Upper lobe of left lung (tissue), 6 donors: ENCODE data around the gene TMEM239. TPM values are rescaled to one million over a fixed set of nuclear protein-coding genes. Genes with fewer than 3 reads are reported as not detected.
A peak's percentile ranks its signal among the peaks of the same experiment; 100 is the strongest.
"Not testable (repeated sequence)": the region's sequence is repeated elsewhere in the genome, so short reads cannot be mapped to it uniquely, and the experiment has no call there.

Experiments
- ATAC-seq, 2 donors: fragments of 200-7000 bp; cut with Tn5 transposase; one replicate each; pipeline ENCODE4 v1.9.1; 2022; ENCODE audit warnings: mild to moderate bottlenecking in 2 of 2, moderate library complexity in 2 of 2; ENCODE audit not compliant: low FRiP score in 2 of 2
- DNase-seq, 2 donors: peaks; one replicate each; pipeline ENCODE4 v3.0.0-alpha.2; 2019 to 2020
- H3K27ac ChIP-seq, 4 donors: fragments of 200-600 bp; sonication (generic); one replicate each; pipeline ENCODE4 v1.5.1; 2016 to 2019
- H3K27me3 ChIP-seq, 4 donors: fragments of 200-600 bp; sonication (generic); one replicate each; pipeline ENCODE4 v1.5.1; 2017 to 2019
- H3K36me3 ChIP-seq, 4 donors: fragments of 200-600 bp; sonication (generic); one replicate each; pipeline ENCODE4 v1.5.1; 2016 to 2019
- H3K4me1 ChIP-seq, 4 donors: fragments of 200-600 bp; sonication (generic); one replicate each; pipeline ENCODE4 v1.5.1; 2018 to 2019
- H3K4me3 ChIP-seq, 4 donors: fragments of 200-600 bp; sonication (generic); one replicate each; pipeline ENCODE4 v1.5.1; 2017 to 2019; ENCODE audit warnings: mild to moderate bottlenecking in 2 of 4, moderate library complexity in 1 of 4
- H3K9me3 ChIP-seq, 4 donors: fragments of 200-600 bp; sonication (generic); one replicate each; pipeline ENCODE4 v1.5.1; 2018 to 2019
- EP300 ChIP-seq, 4 donors: sonication (generic); formaldehyde crosslinking; IDR thresholded peaks; one replicate each; pipeline ENCODE4 v1.5.1; 2017; ENCODE audit warnings: antibody characterized with exemption in 4 of 4, control low read depth in 2 of 4
- POLR2A ChIP-seq, 4 donors: fragments of 450-650 bp; IDR thresholded peaks; one replicate each; pipeline ENCODE4 v1.5.1; 2016 to 2017; ENCODE audit warnings: antibody characterized with exemption in 4 of 4, mild to moderate bottlenecking in 2 of 4
- POLR2AphosphoS5 ChIP-seq, 2 donors: sonication (generic); formaldehyde crosslinking; IDR thresholded peaks; one replicate each; pipeline ENCODE4 v1.5.1; 2017; ENCODE audit warnings: antibody characterized with exemption in 2 of 2
- WGBS, 2 donors: methylation state at CpG; one replicate each; pipeline ENCODE4 v1.1.5; 2017 to 2018; 5-methylcytosine and 5-hydroxymethylcytosine counted together
- total RNA-seq, 6 donors: library from RNA; depleted of rRNA in 4 of 6; stranded (reverse); fragments of >200 nt in 4 of 6; gene quantifications; one replicate each; pipeline versions ENCODE4 v1.1.0 to v1.2.1, GENCODE V29; 2016 to 2021
- TF ChIP-seq, protein P1 (sequence below), 6 experiments: fragments of 450-650 bp in 4 of 6; fragments of 200-600 bp in 2 of 6; sonication (generic) in 2 of 6; IDR thresholded peaks; one replicate each; pipeline ENCODE4 v1.5.1; 2016 to 2019; ENCODE audit warnings: antibody characterized with exemption in 6 of 6
- donor health status: DM: no; HTN: no; CAD: no; lungs with moderate emphysema.
- donor health status: DM: no; HTN: yes; CAD: no; lungs with severe emphysema.

TMEM239 gene
- total RNA-seq: not detected

DNA sequence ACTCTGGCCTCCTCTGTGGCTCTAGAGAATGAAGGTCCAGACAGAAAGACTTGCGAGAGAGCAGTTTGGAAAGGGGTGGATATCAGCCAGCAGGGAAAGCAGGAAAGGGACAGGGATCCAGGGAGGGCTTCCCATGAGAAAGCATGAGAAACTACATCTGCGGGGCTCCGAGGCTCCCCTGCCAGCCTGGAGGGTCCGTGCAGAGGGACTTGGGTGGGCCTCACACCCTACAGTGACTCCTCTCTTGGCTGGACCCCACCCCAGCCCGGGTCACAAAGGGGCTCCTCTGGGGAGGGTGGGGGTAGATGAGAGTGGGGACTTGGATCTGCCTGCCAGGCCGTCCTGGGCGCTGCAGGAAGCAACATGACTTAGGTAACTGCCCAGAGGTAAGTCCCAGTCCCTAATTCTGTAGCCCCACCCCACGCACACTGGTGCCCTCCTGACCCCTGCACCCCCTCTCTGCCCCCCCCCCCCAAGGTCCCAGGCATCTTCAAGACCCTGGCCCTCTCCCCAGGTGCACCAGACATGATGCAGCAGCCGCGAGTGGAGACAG lies at the start of gene TMEM239:
Gene TMEM239, plus strand, starts transcription at position 335 of the 553 bp plus-strand sequence. Its CDS starts 191 bp downstream, at position 526.
- no peaks in the 10 kb centered on the region for H3K36me3 ChIP-seq
- H3K27ac ChIP-seq: no peak within 1 kb of the TSS
- no peak for ATAC-seq
- H3K4me1 ChIP-seq: peaks cover 0 to 10% (median 0%) of the 10 kb centered on the region in 4 donors
- TF ChIP-seq POLR2AphosphoS5 (IDR thresholded peaks at IDR 0.05): no peak
- TF ChIP-seq, protein P1, sequence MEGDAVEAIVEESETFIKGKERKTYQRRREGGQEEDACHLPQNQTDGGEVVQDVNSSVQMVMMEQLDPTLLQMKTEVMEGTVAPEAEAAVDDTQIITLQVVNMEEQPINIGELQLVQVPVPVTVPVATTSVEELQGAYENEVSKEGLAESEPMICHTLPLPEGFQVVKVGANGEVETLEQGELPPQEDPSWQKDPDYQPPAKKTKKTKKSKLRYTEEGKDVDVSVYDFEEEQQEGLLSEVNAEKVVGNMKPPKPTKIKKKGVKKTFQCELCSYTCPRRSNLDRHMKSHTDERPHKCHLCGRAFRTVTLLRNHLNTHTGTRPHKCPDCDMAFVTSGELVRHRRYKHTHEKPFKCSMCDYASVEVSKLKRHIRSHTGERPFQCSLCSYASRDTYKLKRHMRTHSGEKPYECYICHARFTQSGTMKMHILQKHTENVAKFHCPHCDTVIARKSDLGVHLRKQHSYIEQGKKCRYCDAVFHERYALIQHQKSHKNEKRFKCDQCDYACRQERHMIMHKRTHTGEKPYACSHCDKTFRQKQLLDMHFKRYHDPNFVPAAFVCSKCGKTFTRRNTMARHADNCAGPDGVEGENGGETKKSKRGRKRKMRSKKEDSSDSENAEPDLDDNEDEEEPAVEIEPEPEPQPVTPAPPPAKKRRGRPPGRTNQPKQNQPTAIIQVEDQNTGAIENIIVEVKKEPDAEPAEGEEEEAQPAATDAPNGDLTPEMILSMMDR (IDR thresholded peaks at IDR 0.05): no peak
- TF ChIP-seq POLR2A (IDR thresholded peaks at IDR 0.05): no peak
- no peak for TF ChIP-seq EP300 (IDR thresholded peaks at IDR 0.05)
- H3K4me3 ChIP-seq: no peak within 1 kb of the TSS
- WGBS, 2 donors: 82 to 89% methylated on average over 8 to 10 of the region's 10 CpGs
- peak in 1 of 2 donors; percentile 52 for DNase-seq
- no peaks in the 10 kb centered on the region for H3K9me3 ChIP-seq
- peaks cover 0 to 10% (median 8%) of the 10 kb centered on the region in 4 donors for H3K27me3 ChIP-seq

DNA sequence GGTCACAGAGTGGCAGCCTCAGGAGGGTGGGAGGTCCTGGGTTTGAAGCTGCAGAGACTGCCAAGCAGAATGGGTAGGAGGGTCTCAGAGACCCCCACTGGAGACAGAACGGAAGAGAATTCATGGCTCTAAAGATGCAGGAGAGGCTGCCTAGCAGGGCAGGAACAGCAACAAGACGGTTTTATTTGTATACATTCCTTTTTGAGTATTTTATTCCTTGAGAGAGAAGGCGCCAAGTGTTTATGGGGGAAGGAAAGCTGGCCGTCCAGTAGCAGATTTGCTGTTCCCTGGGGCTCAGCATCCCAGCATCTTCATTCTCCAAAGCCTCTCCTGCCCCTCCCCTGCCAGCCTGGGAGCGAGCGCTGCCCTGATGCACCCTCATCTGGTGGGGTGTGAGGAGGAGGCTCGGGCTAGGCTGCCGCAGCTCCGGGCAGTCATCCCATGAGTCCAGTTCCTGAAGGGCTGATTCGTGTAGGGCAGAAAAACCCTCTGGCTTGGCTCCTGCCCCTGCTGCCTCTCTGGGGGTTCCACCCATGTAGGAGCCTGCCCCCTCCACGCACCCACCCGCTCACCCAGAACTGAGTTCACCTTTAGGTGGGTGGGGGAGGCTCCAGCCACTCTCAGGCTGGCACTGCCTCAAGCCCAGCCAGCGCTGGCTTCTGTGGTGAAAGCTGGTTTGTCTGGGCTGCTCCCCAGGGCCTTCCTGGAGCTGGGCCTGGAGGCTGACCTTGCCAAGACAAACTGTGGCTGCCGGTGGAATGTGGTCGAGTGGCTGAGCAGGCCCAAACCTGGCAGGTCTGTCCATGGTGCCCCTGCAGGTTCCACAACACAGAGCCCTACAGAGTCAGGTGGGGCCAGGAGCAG lies 48.2 kb upstream of the TMEM239 start:
- 40 to 66% methylated on average over 11 to 12 of the region's 15 CpGs for WGBS, 2 donors
- Histone ChIP-seq H3K36me3 (no peaks in the 10 kb centered on the region), H3K9me3 (no peaks in the 10 kb centered on the region), H3K4me3 (peak overlapping the region in 1 of 4 donors; percentile 9), H3K27ac (peak overlapping the region in 3 of 4 donors; percentile 26 to 67 (median 35)), H3K27me3 (no peaks in the 10 kb centered on the region), H3K4me1 (peaks cover 0 to 13% (median 4%) of the 10 kb centered on the region in 4 donors)
- ATAC-seq (peak; percentile 77 to 93), DNase-seq (peak; percentile 78 to 91)
- TF ChIP-seq, protein P1 (IDR thresholded peaks at IDR 0.05): peak in 1 of 6 experiments; percentile 8
- TF ChIP-seq EP300 (IDR thresholded peaks at IDR 0.05) (no peak), POLR2AphosphoS5 (IDR thresholded peaks at IDR 0.05) (peak in 1 of 2 donors; percentile 24)

DNA sequence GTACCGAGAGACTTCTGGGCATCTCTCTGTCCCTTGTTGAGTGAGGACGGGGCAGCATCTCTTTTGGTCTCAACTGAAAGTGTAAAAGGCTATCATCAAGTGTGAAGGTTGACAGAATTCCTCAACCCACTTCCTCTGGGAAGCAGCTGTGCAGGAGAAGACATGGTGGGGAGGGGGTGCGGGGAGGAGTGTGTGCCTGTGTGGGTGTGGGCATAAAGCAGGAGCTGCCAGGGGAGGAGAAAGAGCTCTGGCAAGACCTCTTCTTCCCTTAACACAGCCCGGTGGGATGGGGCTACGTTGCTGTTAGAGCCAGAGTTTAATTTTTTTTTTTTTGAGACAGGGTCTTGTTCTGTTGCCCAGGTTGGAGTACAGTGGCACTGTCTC lies 47.5 kb upstream of the TMEM239 start:
- Histone ChIP-seq H3K4me3 (no peak overlapping the region), H3K27ac (peak overlapping the region in 1 of 4 donors; percentile 67), H3K36me3 (no peaks in the 10 kb centered on the region), H3K4me1 (peaks cover 0 to 13% (median 4%) of the 10 kb centered on the region in 4 donors), H3K9me3 (no peaks in the 10 kb centered on the region), H3K27me3 (no peaks in the 10 kb centered on the region)
- no peak for ATAC-seq
- DNase-seq: no peak
- TF ChIP-seq EP300 (IDR thresholded peaks at IDR 0.05) (no peak), POLR2AphosphoS5 (IDR thresholded peaks at IDR 0.05) (no peak), POLR2A (IDR thresholded peaks at IDR 0.05) (no peak)
- TF ChIP-seq, protein P1 (IDR thresholded peaks at IDR 0.05): no peak
- 58 to 71% methylated on average over 4 to 5 of the region's 5 CpGs for WGBS, 2 donors

GRCh38 chr20:2770091-2770490 lies 46.1 kb upstream of the TMEM239 start:
- H3K27ac ChIP-seq, H3K9me3 ChIP-seq, ATAC-seq, H3K4me3 ChIP-seq, H3K36me3 ChIP-seq, H3K27me3 ChIP-seq, DNase-seq: not testable (repeated sequence)
- 92 to 96% methylated on average over 12 of the region's 12 CpGs for WGBS, 2 donors
- peaks cover 0 to 13% (median 4%) of the 10 kb centered on the region in 4 donors for H3K4me1 ChIP-seq

- H3K9me3 ChIP-seq: no peaks in the 10 kb centered on the region
- WGBS, 2 donors: 50 to 60% methylated on average over 6 to 12 of the region's 12 CpGs
Measured at GRCh38 chr20:2771631-2772080, 44.5 kb upstream of the TMEM239 start.

More at GRCh38 chr20:2771631-2772080, 44.5 kb upstream of the TMEM239 start:
- no peaks in the 10 kb centered on the region for H3K36me3 ChIP-seq
- H3K27ac ChIP-seq: no peak overlapping the region
- ATAC-seq (no peak), DNase-seq (no peak)
- H3K4me1 ChIP-seq: peaks cover 0 to 13% (median 4%) of the 10 kb centered on the region in 4 donors
- no peak overlapping the region for H3K4me3 ChIP-seq
- no peaks in the 10 kb centered on the region for H3K27me3 ChIP-seq
- no peak for TF ChIP-seq POLR2A (IDR thresholded peaks at IDR 0.05)
